Adipose tissue (tissue), 3 donors: Measurements from ENCODE around the gene PLPPR1. TPM values are rescaled to one million over a fixed set of nuclear protein-coding genes. Genes with fewer than 3 reads are reported as not detected.
"Not testable (repeated sequence)": the region's sequence is repeated elsewhere in the genome, so short reads cannot be mapped to it uniquely, and the experiment has no call there.

Experiments
- H3K27ac ChIP-seq: one replicate; pipeline ENCODE4 v1.5.1; 2013; ENCODE audit warnings: low read depth, low read length
- WGBS, 3 donors: extraction: QIAGEN DNeasy Blood & Tissue Kit; methylation state at CpG; one replicate each; pipeline ENCODE4 v1.1.7; 2013; 5-methylcytosine and 5-hydroxymethylcytosine counted together
- polyA plus RNA-seq, 3 donors: library from polyadenylated mRNA; stranded (reverse); fragments of 200-250 nt; gene quantifications; one replicate each; pipeline ENCODE4 v1.2.3, GENCODE V29; 2013
- donor health status: healthy with polysubstance abuse.
- donor health status: Bipolar disorder and iron deficiency.
- donor health status: healthy.

PLPPR1 gene
- polyA plus RNA-seq, 3 donors, result 0.03 to 0.08 TPM; not detected in 1

DNA sequence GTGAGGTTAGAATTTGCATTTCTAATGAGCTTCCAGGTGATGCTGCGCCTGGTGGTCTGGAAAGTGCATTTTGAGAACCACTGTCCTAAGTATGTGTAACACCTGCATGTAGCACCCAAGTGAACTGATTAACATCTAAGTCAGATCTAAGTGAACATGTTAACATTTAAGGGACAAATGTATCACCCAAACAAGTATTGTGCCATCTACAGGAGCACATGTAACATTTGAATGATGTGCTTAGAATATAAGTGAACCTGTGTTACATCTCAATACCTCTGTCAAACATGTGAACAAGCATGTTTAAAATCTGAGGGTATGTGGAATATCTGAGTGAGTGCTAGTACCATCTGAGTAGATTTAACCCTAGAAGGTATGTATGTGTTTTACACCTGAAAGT lies 68.7 kb downstream of the PLPPR1 start:
- 2 to 46% (median 29%) methylated on average over 1 of the region's 1 CpG for WGBS, 3 donors
- H3K27ac ChIP-seq, result no peak overlapping the region

DNA sequence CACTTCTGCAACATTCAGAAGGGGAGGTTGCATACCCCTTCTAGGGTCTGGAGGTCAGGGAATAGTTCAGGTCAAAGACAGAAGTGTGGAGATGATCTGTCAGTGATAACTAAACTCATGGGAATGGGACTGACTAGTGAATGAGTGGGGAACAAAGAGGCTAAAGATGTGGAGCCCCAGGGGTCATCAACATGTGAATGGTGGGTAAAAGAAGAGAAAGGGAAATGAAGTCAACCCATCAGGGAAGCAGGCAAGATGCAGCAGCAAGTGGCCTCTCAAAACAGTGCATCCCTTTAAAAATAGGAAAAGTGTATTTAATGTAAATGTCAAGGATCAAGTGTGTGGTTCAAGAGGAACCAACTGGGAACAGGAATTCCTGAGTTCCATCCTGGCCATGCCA lies 69.9 kb downstream of the PLPPR1 start:
- no peak overlapping the region for H3K27ac ChIP-seq

DNA sequence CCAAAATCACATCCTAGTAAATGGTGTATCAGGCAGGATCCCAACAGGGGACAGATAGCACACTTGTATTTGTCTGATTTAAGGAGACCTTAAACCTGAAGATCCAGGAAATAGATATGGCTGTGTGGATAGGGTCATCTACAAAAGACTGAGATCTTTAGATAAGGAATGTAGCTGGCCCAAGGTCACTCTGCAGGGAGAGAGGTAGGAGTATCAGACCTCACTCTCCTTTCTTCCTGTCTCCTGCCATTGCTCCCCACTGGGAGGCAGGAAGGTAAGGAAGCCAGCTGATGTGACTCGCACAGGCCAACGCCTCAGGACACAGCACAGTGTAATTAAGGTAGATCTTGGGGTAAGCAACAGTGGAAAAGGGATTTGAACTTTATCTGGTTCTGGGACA lies 85.8 kb downstream of the PLPPR1 start:
- H3K27ac ChIP-seq, result no peak overlapping the region
- WGBS, 3 donors, result 55 to 76% (median 55%) methylated on average over 2 of the region's 2 CpGs

DNA sequence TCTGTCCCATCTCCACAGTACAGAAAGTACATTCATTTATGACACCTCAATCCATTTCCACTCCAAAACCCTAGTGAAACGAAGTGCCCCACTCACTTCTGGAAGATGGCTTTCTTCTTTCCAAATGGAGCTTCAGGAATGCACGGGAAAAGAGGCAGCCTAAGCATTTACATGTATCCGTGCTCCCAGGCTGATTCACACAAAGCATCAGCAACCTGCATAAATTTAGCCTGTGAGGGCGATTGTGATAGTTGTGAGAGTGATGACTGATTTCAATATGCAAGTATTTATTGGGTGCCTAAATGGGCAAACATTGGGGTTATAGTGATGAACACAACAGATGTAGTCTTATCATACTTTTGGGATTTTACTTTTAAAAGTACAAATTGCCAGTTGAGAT lies 86.6 kb downstream of the PLPPR1 start:
- WGBS, 3 donors, result 25 to 49% (median 49%) methylated on average over 4 of the region's 4 CpGs
- H3K27ac ChIP-seq, result no peak overlapping the region

DNA sequence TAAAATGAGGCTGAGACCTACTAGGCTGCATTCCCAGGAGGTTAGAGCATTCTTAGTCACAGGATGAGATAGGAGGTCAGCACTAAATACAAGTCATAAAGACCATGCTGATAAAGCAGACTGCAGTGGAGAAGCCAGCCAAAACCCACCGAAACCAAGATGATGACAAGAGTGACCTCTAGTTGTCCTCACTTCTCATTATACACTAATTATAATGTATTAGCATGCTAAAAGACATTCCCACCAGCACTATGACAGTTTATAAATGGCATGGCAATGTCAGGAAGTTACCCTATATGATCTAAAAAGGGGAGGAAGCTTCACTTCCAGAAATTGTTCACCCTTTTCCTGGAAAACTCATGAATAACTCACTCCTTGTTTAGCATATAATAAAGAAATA lies 88.6 kb downstream of the PLPPR1 start:
- no peak overlapping the region for H3K27ac ChIP-seq
- 25 to 38% (median 28%) methylated on average over 1 of the region's 1 CpG for WGBS, 3 donors

DNA sequence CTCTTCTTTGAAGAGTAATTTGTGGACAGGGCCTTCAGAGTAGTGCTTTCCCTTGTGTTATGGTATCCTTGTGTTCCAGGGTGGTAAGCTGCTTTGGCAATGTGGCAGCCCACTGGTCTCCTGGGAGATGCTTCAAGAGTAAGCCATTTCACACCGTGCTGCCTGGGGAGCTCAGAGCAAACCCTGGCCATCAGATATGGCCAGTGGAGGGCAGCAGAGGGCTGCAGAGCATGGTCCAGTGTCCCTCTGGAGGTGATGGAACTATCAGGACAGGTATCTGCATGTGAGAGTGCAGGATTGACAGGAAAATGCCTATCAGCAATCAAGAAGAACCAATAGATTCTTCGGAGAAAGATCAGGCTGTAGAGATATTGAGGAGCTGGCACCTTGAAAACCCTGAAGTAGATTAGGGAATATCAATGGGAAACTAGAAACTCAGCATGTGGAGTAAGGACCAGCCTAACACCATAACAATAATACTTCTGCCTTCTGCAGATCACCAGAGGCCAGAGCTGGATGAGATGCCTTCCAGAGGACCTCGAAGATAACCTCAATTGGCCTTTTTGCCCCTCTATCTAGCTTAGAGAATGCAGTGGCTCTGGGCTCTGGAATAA lies 90.8 kb downstream of the PLPPR1 start:
- 29 to 42% (median 41%) methylated on average over 3 of the region's 3 CpGs for WGBS, 3 donors
- no peak overlapping the region for H3K27ac ChIP-seq

DNA sequence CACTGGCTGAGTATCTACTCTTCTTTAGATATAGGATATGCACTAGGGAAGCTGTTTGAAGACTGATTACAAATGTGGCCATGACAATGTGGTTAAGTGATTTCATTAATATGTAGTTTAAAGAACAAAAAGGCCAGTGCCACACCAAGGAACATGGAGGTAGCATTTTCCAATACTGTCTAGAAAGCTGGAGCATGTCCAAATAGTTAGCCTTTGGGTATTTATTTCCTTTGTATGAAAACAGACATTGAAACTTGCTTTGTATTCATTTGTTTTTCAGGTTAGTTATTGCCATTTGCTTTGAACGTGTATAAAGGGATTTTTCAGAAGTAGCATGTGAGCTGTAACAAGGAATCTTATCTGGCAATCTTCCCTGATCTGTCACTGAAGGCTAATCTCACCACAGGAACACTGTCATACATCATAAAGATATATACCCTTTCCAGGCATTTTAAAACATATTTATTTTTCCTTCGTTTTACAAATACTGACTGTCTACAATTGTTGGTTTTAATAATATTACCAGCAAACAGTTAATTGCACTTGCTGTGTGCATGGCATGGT lies 93.4 kb downstream of the PLPPR1 start:
- 18 to 28% (median 21%) methylated on average over 2 of the region's 2 CpGs for WGBS, 3 donors
- H3K27ac ChIP-seq, result no peak overlapping the region

DNA sequence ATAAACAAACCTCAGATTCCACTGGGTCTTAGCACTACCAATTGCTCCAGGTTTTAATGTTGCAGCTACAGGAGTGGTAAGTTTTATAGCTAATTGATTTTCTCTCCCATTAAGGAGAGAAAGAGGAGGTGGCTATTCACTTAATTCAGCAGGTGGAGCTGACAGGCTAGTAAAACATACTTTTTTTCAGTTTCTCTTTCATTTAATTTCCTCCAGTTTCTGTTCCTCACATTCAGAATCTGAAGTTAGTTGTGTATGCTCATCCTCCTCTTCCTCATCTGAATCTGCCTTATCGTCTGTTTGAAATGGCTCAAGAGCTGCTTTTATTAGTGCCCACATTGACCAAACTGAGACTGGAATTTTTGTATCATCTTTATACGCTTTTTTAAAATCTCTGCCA lies 98.0 kb downstream of the PLPPR1 start:
- 46 to 69% (median 66%) methylated on average over 2 of the region's 2 CpGs for WGBS, 3 donors

DNA sequence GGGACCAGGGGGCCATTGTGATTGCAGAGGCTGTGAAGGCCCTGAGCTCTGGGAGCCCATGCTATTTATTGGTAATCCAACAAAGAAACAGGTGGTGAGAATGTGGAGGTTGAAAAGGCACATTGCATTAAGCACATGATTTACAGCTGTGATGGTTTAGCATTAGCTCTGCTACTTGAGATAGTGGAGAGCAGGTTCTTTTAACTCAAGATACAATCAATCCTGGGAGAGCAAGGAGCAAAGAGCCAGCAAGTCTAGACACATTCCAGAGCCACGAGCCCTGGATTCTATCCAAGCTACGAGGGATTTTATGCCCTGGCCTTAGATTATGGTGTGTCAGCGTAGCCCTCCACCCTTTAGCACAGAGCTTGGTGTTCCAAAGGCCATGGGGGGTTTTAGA lies 98.8 kb downstream of the PLPPR1 start:
- H3K27ac ChIP-seq, result not testable (repeated sequence)
- WGBS, 3 donors, result 56 to 58% (median 57%) methylated on average over 3 of the region's 3 CpGs

More for the DNA sequence above, 98.0 kb downstream of the PLPPR1 start:
- H3K27ac ChIP-seq, result no peak overlapping the region

DNA sequence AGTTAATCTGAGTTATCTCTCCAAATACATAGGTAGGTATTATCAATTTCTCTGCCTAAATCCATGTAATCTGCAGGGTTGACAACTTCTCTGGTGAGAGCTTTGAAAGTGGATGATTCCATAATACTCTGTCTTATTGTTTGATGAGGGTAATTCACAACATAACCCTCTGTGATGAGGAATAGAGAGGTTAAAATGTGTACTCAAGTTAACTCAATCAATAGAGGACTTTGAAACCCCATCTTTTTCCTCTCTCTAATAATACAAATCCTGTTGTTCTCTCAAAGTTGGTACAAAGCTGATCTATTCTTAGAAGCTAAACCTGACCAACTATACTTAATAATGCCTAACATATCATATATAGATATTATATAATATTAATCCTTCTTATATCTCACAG lies 100.1 kb downstream of the PLPPR1 start:
- no peak overlapping the region for H3K27ac ChIP-seq

DNA sequence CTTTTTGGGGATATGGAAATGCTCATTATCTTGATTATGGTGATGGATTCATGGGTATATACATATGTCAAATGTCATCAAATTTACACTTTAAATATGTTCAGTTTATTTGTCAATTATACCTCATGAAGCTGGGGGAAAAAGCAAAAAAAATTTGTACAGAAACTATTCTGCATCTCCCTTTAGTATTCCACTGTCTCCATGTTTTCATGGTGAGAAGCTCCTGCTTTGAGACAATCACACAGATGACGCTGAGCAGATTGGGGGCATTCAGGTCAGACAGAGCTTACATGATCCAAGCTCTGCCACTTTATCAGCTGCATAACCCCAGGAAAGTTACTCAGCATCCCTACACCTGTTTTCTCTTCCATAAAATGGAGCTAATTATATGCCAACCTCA lies 101.5 kb downstream of the PLPPR1 start:
- 74 to 88% (median 78%) methylated on average over 1 of the region's 1 CpG for WGBS, 3 donors
- no peak overlapping the region for H3K27ac ChIP-seq

DNA sequence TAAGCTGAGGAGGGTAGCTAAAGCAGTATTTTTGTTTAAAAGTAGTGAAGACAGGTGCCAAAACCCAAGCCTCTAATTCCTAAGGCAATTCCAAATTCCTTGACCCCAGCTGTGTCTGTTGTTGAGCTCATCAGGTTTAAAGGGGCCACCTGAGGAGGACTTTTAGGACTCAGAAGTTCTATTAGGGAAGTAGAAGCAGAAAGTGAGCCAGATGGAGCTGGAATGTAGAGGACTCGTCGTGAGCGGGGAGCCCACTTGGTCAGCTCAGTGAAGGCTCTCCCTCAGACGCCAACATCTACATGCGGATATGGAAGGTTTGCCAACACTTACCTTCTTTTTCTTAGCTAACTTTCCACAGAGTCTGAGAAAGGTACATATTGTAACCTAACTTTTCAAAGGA lies 102.8 kb downstream of the PLPPR1 start:
- H3K27ac ChIP-seq, result no peak overlapping the region
- 63 to 78% (median 76%) methylated on average over 5 of the region's 5 CpGs for WGBS, 3 donors

DNA sequence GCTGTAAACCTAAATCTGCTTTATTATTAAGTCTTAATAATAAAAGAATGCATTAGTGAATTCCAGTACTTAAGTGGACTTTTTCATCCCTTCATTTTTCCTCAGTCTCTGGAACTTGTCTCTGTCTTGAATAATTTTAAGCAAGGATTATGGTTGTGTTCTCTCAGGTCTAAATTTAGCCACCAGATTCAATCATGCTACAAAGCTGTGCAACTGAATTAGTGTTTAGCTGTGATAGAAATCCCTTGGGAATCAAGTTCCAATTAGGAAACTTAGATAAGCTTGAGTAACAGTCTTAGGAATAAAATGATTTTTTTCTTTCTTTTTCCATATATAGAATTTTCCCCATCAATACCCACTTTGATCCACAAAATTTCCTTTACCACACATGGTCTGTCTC lies 104.3 kb downstream of the PLPPR1 start:
- no peak overlapping the region for H3K27ac ChIP-seq

DNA sequence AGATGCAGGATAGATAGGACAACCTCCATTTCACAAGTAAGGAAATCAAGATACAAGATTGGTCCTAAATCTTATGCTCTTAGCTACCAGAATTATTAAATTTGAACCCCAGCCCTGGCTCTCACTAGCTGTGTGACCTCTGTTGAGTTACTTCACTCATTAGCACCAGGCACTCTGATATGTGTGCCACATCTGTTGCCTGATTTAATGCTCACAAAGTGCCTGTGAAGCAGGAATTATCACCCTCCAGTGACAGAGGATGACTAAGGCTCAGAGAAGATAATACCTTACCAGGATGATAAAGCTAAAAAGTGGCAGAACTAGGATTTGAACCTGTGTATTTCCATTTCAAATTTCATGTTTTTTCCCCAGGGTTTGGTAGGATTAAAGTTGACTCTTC lies 110.0 kb downstream of the PLPPR1 start:
- H3K27ac ChIP-seq, result no peak overlapping the region

DNA sequence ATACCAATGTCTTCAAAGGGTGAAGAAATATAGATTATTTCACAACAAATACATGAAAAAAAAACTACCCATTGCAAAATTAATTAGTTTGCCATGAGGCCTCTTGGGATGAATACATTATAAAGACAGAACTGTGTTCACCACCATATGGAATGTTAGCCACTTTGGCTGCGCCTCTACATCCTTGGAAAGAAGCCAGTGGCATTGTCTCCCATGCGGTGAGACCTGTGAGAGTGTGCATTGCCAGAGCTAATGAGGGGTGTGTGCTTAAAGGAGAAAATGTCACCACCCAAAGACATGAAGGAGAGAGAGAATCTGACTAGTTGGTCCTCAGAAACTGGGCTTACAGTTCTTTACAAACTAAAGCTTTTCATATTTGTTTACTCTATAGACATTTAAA lies 110.6 kb downstream of the PLPPR1 start:
- 70 to 79% (median 74%) methylated on average over 2 of the region's 2 CpGs for WGBS, 3 donors
- H3K27ac ChIP-seq, result no peak overlapping the region

DNA sequence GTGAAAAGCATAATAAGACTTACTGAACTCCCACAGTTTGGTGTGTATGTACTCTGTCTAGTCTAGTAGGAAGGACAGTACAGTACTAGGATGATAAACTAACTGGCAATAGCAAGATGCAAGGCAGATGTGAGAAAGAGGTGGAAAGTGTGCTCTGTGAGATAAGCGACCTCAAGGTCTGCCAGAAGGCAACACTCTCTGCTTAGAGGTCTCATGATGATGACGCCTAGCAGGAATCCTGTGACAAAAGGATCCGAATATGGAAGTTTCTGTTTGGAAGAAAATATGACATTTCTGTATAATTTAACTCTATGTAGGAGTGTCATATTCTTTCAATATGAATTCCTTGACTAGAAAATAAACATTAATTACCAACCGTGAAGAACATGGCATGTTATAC lies 112.2 kb downstream of the PLPPR1 start:
- WGBS, 3 donors, result 57 to 68% (median 62%) methylated on average over 4 of the region's 4 CpGs
- no peak overlapping the region for H3K27ac ChIP-seq

DNA sequence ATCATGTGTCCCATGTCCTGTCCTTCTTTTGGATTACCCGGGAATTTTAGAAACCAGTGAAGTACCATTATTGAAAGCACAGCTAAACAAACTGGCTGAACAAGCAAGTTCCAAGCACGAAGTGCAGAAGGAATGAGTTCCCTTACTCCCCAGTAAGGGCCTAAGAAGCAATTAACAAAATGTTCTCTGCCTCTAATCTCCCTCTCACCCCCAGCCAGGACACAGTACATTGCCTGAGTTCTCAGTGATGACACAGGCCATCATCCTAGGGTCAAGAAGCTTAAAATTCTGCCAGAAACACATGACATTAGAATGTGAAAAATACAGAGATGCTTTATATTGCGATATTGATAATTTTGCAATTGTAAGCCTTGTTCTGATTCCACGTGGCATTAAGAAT lies 118.0 kb downstream of the PLPPR1 start:
- 78 to 81% (median 80%) methylated on average over 4 of the region's 4 CpGs for WGBS, 3 donors

DNA sequence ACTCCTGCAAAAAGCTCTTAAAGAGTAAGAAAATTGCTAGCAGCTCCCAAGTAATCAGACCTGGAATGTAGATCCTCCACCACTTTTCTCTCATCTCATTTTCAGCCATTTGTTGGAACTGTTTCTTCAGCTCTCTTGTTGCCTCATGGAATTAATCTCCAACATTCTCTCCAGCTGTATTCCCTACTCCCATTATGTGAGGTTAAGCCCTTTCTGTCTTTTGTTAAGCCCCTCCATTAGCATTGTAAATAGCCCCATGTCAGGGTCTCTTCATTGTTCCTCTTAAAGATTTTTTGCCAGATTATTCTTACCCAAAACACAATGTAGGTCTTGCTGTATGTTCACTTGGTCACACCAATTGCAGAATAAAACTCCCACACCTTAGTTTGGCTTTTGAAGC lies 119.8 kb downstream of the PLPPR1 start:
- no peak overlapping the region for H3K27ac ChIP-seq

More for the DNA sequence above, 118.0 kb downstream of the PLPPR1 start:
- H3K27ac ChIP-seq, result no peak overlapping the region

DNA sequence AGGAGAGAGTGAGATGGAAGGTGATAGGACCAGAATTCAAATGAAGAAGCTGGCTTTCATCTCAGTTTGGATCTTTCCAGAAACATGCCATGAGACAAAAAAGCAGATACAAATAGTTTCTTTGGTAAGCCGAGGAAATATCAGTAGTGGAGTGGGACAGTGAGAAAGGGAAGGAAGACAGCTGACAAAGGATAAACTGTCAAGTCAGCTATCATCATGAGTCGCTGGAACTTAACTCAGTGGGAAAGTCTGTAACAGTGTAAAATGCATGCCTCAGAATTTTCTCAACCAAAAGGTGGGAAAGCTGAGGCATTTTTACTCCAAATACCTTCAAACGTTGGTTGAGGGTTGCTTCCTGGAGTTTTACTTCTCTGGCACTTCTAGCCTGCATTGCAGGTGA lies 129.8 kb downstream of the PLPPR1 start:
- no peak overlapping the region for H3K27ac ChIP-seq
- WGBS, 3 donors, result 50 to 70% (median 64%) methylated on average over 3 of the region's 3 CpGs

DNA sequence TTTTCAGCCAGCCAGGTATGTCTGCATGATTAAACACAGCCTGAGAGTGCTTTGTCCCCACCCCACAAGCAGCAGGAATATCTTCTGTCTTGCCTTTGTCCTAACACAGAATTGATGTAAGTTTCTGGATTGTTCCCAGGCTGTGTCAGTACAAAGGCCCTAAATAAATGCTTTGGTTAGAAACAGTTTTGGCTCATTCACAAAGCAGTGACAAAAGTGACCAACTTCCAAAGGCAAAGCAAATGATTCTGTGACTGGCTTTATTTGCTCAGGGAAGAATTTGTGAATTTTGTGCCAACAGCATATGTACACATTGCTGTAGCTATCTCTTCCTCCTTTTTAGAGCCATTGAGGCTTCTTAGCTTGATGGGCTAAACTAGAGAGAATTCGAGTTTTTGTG lies 133.7 kb downstream of the PLPPR1 start:
- WGBS, 3 donors, result 70 to 79% (median 77%) methylated on average over 1 of the region's 1 CpG
- H3K27ac ChIP-seq, result no peak overlapping the region

DNA sequence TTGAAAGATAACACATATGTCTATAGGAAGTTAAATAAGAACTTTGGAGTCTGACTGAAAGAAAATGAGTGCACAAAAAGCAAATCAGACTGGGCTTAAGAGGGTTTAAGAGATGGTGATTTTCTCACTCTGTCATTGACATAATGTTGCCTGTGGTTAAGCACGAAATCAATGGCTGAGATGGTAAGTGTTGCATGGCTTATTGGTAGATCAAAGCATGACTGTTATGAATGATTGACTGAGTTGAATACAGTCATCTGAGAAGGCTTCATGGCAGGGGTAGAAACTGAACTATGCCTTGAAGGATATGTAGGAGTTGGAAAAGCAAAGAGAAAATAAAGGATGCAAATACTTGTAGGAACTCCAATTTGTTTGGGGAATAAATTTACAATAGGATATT lies 136.6 kb downstream of the PLPPR1 start:
- 61 to 76% (median 65%) methylated on average over 1 of the region's 1 CpG for WGBS, 3 donors
- H3K27ac ChIP-seq, result no peak overlapping the region
